K562 (cell line): ENCODE data around the gene IL10.

Experiments
- C11orf30 ChIP-seq: fragments of 450-650 bp; IDR thresholded peaks from 2 replicates; pipeline ENCODE4 v1.6.1; 2016; ENCODE audit warnings: low read depth, mild to moderate bottlenecking
- CTBP1 ChIP-seq: fragments of 450-650 bp; IDR thresholded peaks from 2 replicates; pipeline ENCODE4 v1.6.1; 2016; ENCODE audit warnings: borderline replicate concordance
- CTCF ChIP-seq, 3 experiments: IDR thresholded peaks in 2 of 3; conservative IDR thresholded peaks in 1 of 3; 2 replicates each; pipeline ENCODE4 v1.5.1; 2011 to 2012; ENCODE audit warnings: low read length in 3 of 3, mild to moderate bottlenecking in 3 of 3, control low read depth in 2 of 3, improper control_type of control experiment in 1 of 3, inconsistent platforms in 1 of 3, low read depth in 1 of 3, mixed read lengths in 1 of 3, moderate library complexity in 1 of 3; ENCODE audit not compliant: insufficient read depth in 2 of 3
- FOS ChIP-seq: IDR thresholded peaks from 3 replicates; pipeline ENCODE4 v1.6.1; 2011; ENCODE audit not compliant: insufficient read length; ENCODE audit errors: extremely low read depth
- HDAC6 ChIP-seq: IDR thresholded peaks from 2 replicates; pipeline ENCODE4 v1.6.1; 2012; ENCODE audit warnings: low read depth, mild to moderate bottlenecking, control low read depth, inconsistent platforms, low read length, moderate library complexity
- JUNB ChIP-seq: fragments of 450-650 bp; formaldehyde crosslinking; conservative IDR thresholded peaks from 2 replicates; pipeline ENCODE4 v1.4.0; 2020; ENCODE audit warnings: mild to moderate bottlenecking
- MAX ChIP-seq: sonication (generic); formaldehyde crosslinking; IDR thresholded peaks from 2 replicates; pipeline ENCODE4 v1.9.0; 2022; ENCODE audit warnings: mild to moderate bottlenecking, missing genetic modification reagents
- MTF1 ChIP-seq: fragments of 250-450 bp; sonication (Bioruptor Pico); IDR thresholded peaks from 2 replicates; pipeline ENCODE4 v1.9.0; 2021; ENCODE audit warnings: moderate library complexity, mild to moderate bottlenecking, inconsistent platforms, borderline replicate concordance
- SMC3 ChIP-seq: conservative IDR thresholded peaks from 2 replicates; pipeline ENCODE4 v1.6.1; 2011; ENCODE audit warnings: low read depth, low read length, improper control_type of control experiment; ENCODE audit not compliant: insufficient read depth
- ZBTB26 ChIP-seq: fragments of 450-650 bp; formaldehyde crosslinking; IDR thresholded peaks from 2 replicates; pipeline ENCODE4 v1.4.0; 2022; ENCODE audit warnings: missing genetic modification characterization

- TF ChIP-seq CTBP1 (no peak), C11orf30 (no peak), MTF1 (CRISPR knock-in tag) (no peak), MAX (no peak), SMC3 (no peak), FOS (no peak), ZBTB26 (CRISPR knock-in tag) (no peak), HDAC6 (no peak), CTCF (IDR thresholded peaks at IDR 0.05 in 2 of 3, conservative IDR thresholded peaks at IDR 0.05 in 1 of 3; ENCODE audit: insufficient read depth in 2 of 3, low read depth in 1 of 3, low read length in 3 of 3) (no peak), JUNB (no peak)
These were observed 10.2 kb upstream of the IL10 start for GRCh38 chr1:206782448-206782847.
